Kidney (tissue), 14 donors: ENCODE results near the gene KCNQ1. TPM values are rescaled to one million over a fixed set of nuclear protein-coding genes. Genes with fewer than 3 reads are reported as not detected.

Source experiments
- DNase-seq, 5 donors: peaks; one replicate each; pipeline ENCODE4 v3.0.0-alpha.2; 2013 to 2020
- FAIRE-seq: peaks from 2 replicates; lab custom pipeline; 2012; peaks lifted over from hg19 to GRCh38; lab: Jason Lieb, UNC
- H3K27ac ChIP-seq, 2 donors: one replicate each; pipeline ENCODE4 v1.7.0; 2013; ENCODE audit warnings: low read depth in 2 of 2, low read length in 2 of 2, inconsistent platforms in 1 of 2
- H3K27me3 ChIP-seq: one replicate; pipeline ENCODE4 v1.7.1; 2013; ENCODE audit warnings: low read length, inconsistent platforms; ENCODE audit not compliant: control insufficient read depth, insufficient read depth
- H3K36me3 ChIP-seq, 3 donors: one replicate each; pipeline versions ENCODE4 v1.7.0 to v1.7.1; 2013; ENCODE audit warnings: low read length in 3 of 3, control low read depth in 1 of 3, inconsistent platforms in 1 of 3; ENCODE audit not compliant: insufficient read depth in 3 of 3, control insufficient read depth in 2 of 3
- H3K4me1 ChIP-seq, 3 donors: one replicate each; pipeline versions ENCODE4 v1.7.0 to v1.7.1; 2013; ENCODE audit warnings: low read length in 3 of 3, inconsistent platforms in 1 of 3, low read depth in 1 of 3; ENCODE audit not compliant: control insufficient read depth in 2 of 3, insufficient read depth in 2 of 3
- H3K4me3 ChIP-seq, 3 donors: one replicate each; pipeline versions ENCODE4 v1.7.0 to v1.8.1; 2013; ENCODE audit warnings: low read length in 3 of 3, control low read depth in 1 of 3, inconsistent platforms in 1 of 3
- H3K9ac ChIP-seq, 3 donors: one replicate each; pipeline versions ENCODE4 v1.7.0 to v1.7.1; 2013; ENCODE audit warnings: low read length in 3 of 3, control low read depth in 1 of 3, inconsistent platforms in 1 of 3
- H3K9me3 ChIP-seq, 3 donors: one replicate each; pipeline versions ENCODE4 v1.7.0 to v1.7.1; 2013; ENCODE audit warnings: low read length in 3 of 3, control low read depth in 1 of 3, inconsistent platforms in 1 of 3; ENCODE audit not compliant: control insufficient read depth in 2 of 3, insufficient read depth in 1 of 3
- intact Hi-C: fragments of 100-400 bp; cut with DNase I; formaldehyde crosslinking; loops from one replicate; pipeline ENCODE4 v1.11.1; 2022
- polyA plus RNA-seq: library from polyadenylated mRNA; stranded (reverse); fragments of 350-450 nt; fragmentation: Illumina TruSeq; extraction: RNeasy Lipid Tissue Mini Kit (QIAGEN cat#74804); gene quantifications from one replicate; pipeline ENCODE4 v1.2.3, GENCODE V29; 2014; ENCODE audit warnings: low read depth, low replicate concordance; ENCODE audit not compliant: insufficient read depth
- total RNA-seq: library from RNA; stranded (reverse); fragmentation: NEBNext Ultra II Directional; extraction: Animal tissue kit (Norgen Biotek cat#: 25700); gene quantifications from one replicate; pipeline ENCODE4 v1.2.1, GENCODE V29; 2021
- TF ChIP-seq, protein P1 (sequence below): IDR thresholded peaks from 3 replicates; pipeline ENCODE4 v1.5.1; 2012; ENCODE audit warnings: mild to moderate bottlenecking, moderate library complexity, borderline replicate concordance; ENCODE audit not compliant: insufficient read depth; ENCODE audit errors: extremely low read depth
- donor health status: control.
- donor health status: control.
- donor health status: control.
- donor health status: control.
- donor health status: control.
- donor health status: DM: yes; HTN: yes; CAD: no.
- donor health status: Normal renal cell carcinoma (clear cell type).

The KCNQ1 gene
- total and polyA plus RNA-seq, 2 donors from 2014 or later: 45.5 to 49.4 TPM

DNA sequence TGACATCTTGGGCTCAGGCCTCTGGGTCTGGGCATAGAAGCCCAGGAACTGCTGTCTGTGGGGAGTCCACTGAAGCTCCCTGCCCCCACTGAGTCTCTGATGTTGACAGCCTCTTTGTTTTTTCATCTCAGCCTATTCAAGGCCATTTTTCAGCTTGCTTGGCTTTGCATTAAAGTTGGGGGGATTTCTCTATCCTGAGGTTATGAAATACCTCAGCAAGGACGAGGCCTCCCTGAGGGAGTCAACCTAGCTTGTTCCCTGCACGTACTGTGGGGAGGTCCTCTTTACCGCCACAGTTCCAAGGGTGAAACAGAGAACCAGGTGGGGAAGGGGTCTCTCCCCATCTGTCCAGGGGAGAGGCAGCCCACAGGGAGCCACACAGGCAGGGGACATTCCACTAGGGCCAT, 246.6 kb downstream of the KCNQ1 start:
- H3K27ac ChIP-seq: no peak overlapping the region
- FAIRE-seq (no peak), DNase-seq (peak in 2 of 5 donors; percentile 32 to 41)
- TF ChIP-seq, protein P1, sequence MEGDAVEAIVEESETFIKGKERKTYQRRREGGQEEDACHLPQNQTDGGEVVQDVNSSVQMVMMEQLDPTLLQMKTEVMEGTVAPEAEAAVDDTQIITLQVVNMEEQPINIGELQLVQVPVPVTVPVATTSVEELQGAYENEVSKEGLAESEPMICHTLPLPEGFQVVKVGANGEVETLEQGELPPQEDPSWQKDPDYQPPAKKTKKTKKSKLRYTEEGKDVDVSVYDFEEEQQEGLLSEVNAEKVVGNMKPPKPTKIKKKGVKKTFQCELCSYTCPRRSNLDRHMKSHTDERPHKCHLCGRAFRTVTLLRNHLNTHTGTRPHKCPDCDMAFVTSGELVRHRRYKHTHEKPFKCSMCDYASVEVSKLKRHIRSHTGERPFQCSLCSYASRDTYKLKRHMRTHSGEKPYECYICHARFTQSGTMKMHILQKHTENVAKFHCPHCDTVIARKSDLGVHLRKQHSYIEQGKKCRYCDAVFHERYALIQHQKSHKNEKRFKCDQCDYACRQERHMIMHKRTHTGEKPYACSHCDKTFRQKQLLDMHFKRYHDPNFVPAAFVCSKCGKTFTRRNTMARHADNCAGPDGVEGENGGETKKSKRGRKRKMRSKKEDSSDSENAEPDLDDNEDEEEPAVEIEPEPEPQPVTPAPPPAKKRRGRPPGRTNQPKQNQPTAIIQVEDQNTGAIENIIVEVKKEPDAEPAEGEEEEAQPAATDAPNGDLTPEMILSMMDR: no peak
- H3K9me3 ChIP-seq: no peaks in the 10 kb centered on the region
- peaks cover 0 to 55% (median 45%) of the 10 kb centered on the region in 3 donors for H3K4me1 ChIP-seq
- no peaks in the 10 kb centered on the region for H3K36me3 ChIP-seq
- no peak overlapping the region for H3K4me3 ChIP-seq
- H3K27me3 ChIP-seq: no peaks in the 10 kb centered on the region
- no peak overlapping the region for H3K9ac ChIP-seq
- intact Hi-C loops: no loop called here

DNA sequence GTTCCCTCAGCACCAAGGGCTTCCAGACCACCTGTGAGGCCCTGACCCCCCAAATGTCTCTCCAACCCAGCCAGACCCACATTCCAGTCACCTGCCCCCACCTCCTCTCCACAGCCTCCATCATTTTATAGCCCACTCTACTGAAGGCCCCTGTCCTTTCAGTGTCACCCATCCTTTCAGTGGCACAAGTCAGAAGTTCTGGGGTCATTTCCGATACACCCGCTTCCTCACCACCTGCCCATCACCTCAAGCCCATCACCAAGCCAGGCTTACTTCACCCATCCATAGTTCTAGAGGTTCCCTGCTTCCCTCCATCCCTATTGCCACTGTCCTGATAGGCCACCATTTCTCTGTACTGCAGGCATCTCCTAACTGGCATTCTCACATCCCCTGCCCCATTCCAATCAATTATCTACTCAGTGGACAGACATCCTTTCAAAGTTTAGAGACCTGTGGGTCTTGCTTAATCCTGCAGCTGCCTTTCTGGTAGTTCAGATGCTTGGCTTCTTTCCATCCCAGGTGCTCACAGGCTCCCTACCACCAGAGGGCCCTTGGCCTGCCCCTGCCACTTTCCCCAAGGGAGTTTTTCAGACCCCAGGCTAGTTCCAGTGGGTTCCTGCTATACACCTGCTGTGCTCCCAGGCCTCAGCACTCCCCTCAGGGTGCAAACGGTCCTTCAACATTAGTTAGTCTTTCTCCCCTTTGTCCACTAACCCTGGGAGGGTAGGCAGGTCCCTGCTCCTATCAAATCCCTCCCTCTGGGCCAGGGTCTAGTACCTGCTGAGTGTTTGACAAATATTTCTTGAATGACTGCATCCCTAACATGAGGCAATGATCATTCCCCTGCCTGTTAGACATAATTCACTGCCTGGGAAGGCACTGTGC, 247.4 kb downstream of the KCNQ1 start:
- no peaks in the 10 kb centered on the region for H3K36me3 ChIP-seq
- peaks cover 0 to 55% (median 44%) of the 10 kb centered on the region in 3 donors for H3K4me1 ChIP-seq
- peak; percentile 49 to 57 (median 55) for DNase-seq
- H3K27me3 ChIP-seq: no peaks in the 10 kb centered on the region
- no peaks in the 10 kb centered on the region for H3K9me3 ChIP-seq
- TF ChIP-seq, protein P1: peak; percentile 32
- H3K27ac ChIP-seq: no peak overlapping the region
- no peak overlapping the region for H3K4me3 ChIP-seq
- FAIRE-seq: no peak
- intact Hi-C loops: no loop called here
- peak overlapping the region in 1 of 3 donors; percentile 10 for H3K9ac ChIP-seq

DNA sequence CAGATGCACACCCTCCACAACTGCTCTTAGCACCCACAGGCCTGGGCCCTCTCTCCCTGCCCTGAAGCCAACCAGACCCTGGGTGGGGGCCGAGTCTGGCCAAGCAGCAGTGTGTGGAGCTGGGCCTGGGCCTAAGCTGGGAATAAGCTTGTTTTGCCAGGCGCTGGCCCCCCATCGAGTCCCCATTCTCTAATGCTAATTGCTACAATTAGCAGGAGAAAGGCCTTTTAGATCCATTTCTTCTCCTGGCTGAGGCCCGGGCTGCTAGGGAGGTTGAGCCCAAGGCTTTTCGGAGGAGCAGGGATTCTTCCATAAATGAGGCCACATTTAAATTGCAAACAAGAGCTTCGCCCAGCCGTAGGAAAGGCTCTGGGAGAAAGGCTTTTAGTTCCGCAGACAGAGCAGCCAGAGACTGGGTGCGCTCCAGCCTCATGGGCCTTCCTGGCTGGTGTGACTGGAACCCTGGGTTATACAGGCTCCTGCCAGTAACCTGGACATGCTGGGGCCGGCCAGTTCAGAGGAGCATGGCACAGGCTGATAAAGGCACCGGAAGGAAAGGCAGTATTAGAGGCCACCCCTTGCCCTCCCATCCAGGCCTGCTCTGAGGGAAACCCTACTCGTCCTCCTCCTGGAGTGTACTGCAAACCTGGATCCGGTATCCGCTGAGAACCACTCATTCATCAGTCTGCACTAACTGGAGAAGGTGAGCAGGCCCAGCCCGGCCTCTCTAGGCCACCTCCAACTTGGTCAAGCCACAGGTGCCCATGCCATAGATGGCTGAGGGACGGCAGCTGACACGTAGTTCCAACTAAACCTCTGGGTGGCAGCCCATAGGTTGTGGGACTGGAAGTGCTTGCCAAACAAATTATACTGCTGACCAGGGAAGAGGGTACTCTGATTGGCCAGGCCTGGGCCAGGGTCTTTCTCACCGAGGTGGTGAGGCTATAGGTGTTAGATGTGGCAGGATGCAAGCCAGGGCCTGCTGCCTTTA, 248.8 kb downstream of the KCNQ1 start:
- H3K36me3 ChIP-seq: no peaks in the 10 kb centered on the region
- peaks cover 0 to 46% (median 31%) of the 10 kb centered on the region in 3 donors for H3K4me1 ChIP-seq
- H3K9ac ChIP-seq: no peak overlapping the region
- H3K27me3 ChIP-seq: no peaks in the 10 kb centered on the region
- TF ChIP-seq, protein P1: no peak
- H3K4me3 ChIP-seq: no peak overlapping the region
- no peaks in the 10 kb centered on the region for H3K9me3 ChIP-seq
- FAIRE-seq: no peak
- DNase-seq: peak in 2 of 5 donors; percentile 39 to 55
- H3K27ac ChIP-seq: no peak overlapping the region
- intact Hi-C loops: no loop called here
